ENCODE results near the gene GPAM.

- TF ChIP-seq, protein P1, sequence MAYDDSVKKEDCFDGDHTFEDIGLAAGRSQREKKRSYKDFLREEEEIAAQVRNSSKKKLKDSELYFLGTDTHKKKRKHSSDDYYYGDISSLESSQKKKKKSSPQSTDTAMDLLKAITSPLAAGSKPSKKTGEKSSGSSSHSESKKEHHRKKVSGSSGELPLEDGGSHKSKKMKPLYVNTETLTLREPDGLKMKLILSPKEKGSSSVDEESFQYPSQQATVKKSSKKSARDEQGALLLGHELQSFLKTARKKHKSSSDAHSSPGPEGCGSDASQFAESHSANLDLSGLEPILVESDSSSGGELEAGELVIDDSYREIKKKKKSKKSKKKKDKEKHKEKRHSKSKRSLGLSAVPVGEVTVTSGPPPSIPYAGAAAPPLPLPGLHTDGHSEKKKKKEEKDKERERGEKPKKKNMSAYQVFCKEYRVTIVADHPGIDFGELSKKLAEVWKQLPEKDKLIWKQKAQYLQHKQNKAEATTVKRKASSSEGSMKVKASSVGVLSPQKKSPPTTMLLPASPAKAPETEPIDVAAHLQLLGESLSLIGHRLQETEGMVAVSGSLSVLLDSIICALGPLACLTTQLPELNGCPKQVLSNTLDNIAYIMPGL (CRISPR knock-in tag; IDR thresholded peaks at IDR 0.05): no peak
- TF ChIP-seq ATF1 (CRISPR knock-in tag; IDR thresholded peaks at IDR 0.05) (no peak), ZBTB21 (CRISPR knock-in tag; IDR thresholded peaks at IDR 0.05; ENCODE audit: borderline replicate concordance) (no peak), ZSCAN18 (CRISPR knock-in tag; IDR thresholded peaks at IDR 0.05) (no peak), NR1H2 (CRISPR knock-in tag; IDR thresholded peaks at IDR 0.05) (no peak), E2F1 (CRISPR knock-in tag; IDR thresholded peaks at IDR 0.05) (no peak), SP1 (CRISPR knock-in tag; conservative IDR thresholded peaks at IDR 0.05) (no peak), JAZF1 (CRISPR knock-in tag; IDR thresholded peaks at IDR 0.05) (no peak)
- TF ChIP-seq, protein P2, sequence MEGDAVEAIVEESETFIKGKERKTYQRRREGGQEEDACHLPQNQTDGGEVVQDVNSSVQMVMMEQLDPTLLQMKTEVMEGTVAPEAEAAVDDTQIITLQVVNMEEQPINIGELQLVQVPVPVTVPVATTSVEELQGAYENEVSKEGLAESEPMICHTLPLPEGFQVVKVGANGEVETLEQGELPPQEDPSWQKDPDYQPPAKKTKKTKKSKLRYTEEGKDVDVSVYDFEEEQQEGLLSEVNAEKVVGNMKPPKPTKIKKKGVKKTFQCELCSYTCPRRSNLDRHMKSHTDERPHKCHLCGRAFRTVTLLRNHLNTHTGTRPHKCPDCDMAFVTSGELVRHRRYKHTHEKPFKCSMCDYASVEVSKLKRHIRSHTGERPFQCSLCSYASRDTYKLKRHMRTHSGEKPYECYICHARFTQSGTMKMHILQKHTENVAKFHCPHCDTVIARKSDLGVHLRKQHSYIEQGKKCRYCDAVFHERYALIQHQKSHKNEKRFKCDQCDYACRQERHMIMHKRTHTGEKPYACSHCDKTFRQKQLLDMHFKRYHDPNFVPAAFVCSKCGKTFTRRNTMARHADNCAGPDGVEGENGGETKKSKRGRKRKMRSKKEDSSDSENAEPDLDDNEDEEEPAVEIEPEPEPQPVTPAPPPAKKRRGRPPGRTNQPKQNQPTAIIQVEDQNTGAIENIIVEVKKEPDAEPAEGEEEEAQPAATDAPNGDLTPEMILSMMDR (IDR thresholded peaks at IDR 0.05): no peak
- TF ChIP-seq, protein P3, sequence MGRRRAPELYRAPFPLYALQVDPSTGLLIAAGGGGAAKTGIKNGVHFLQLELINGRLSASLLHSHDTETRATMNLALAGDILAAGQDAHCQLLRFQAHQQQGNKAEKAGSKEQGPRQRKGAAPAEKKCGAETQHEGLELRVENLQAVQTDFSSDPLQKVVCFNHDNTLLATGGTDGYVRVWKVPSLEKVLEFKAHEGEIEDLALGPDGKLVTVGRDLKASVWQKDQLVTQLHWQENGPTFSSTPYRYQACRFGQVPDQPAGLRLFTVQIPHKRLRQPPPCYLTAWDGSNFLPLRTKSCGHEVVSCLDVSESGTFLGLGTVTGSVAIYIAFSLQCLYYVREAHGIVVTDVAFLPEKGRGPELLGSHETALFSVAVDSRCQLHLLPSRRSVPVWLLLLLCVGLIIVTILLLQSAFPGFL (CRISPR knock-in tag; IDR thresholded peaks at IDR 0.05; ENCODE audit: borderline replicate concordance): no peak
- TF ChIP-seq, protein P4, sequence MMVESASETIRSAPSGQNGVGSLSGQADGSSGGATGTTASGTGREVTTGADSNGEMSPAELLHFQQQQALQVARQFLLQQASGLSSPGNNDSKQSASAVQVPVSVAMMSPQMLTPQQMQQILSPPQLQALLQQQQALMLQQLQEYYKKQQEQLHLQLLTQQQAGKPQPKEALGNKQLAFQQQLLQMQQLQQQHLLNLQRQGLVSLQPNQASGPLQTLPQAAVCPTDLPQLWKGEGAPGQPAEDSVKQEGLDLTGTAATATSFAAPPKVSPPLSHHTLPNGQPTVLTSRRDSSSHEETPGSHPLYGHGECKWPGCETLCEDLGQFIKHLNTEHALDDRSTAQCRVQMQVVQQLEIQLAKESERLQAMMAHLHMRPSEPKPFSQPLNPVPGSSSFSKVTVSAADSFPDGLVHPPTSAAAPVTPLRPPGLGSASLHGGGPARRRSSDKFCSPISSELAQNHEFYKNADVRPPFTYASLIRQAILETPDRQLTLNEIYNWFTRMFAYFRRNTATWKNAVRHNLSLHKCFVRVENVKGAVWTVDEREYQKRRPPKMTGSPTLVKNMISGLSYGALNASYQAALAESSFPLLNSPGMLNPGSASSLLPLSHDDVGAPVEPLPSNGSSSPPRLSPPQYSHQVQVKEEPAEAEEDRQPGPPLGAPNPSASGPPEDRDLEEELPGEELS (CRISPR knock-in tag; IDR thresholded peaks at IDR 0.05): no peak
These were observed 32.0 kb downstream of the GPAM start for GRCh38 chr10:112151524-112152039.

Data from WTC11 (cell line).